Purkinje cell (primary cell): ENCODE results near the gene PCTP. TPM values are rescaled to one million over a fixed set of nuclear protein-coding genes. Genes with fewer than 3 reads are reported as not detected.

Experiments
- polyA plus RNA-seq: library from polyadenylated mRNA; unstranded; fragments of >200 nt; fragmentation: Nextera tagmentation; gene quantifications from 2 replicates; pipeline ENCODE4 v1.2.1, GENCODE V29; 2014

Gene PCTP
- 2.1 and 3.5 TPM in 2 replicates for polyA plus RNA-seq

GRCh38 chr17:55750750-55751657 lies at the start of gene PCTP:
Gene PCTP, plus strand, starts transcription at chr17:55751051. Its CDS starts 53 bp downstream, at chr17:55751104.

DNA sequence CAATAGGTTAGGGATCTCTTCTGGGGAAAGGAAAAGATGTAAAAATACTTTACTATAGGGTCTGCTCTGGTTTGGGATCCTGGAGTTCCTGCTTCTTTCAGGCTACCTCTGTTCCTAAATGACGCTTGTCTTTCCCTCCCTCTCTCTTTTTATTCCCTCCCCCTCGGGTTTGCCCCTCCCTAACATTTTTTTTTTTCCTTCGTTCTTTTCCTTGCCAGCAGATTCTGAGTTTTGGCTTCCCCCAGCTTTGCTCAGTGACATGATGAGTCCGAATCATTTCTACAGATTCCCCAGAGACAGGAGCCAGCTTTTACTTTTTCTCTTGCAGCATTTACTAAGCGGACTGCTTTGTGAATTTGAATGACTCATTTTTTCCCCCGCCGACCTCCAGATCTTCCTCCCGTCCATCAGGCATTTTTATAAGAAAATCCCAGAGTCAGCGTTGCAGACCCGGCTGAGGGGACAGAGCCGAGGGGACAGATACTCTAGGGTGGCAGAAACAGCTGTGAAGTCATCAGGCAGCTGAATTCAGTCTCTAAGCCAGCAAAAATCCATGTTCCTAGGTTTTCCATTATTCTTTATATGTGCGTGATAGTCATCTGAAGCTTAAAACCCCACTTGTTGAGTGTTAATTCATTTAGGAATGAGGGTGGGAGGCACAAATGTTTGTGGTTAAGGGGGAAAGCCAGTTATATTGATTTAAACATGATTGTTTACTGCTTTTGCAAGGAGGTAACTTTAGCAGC lies 27.9 kb upstream of the PCTP start, which contains the start of gene TMEM100:
Gene TMEM100 (minus strand): TSS at position 123 of the 746 bp plus-strand sequence. CDS start 1,794 bp downstream, outside the sequence.

Other genes with a start within 250 kb of the PCTP start
- gene SMIM36, start 239.6 kb upstream of the PCTP start, polyA plus RNA-seq, result not detected in 2 replicates
- gene TMEM100, start 28.2 kb upstream of the PCTP start, polyA plus RNA-seq, result 0.19 TPM in 1 of 2 replicates, not detected in the other